Mucosa of descending colon (tissue), 3 donors: Measurements from ENCODE around the gene PPM1A. TPM values are rescaled to one million over a fixed set of nuclear protein-coding genes. Genes with fewer than 3 reads are reported as not detected.

Experiments used
- ATAC-seq: fragments of 200-7000 bp; cut with Tn5 transposase; one replicate; pipeline ENCODE4 v1.9.1; 2020; ENCODE audit warnings: mild to moderate bottlenecking, moderate library complexity
- DNase-seq, 3 donors: peaks; one replicate each; pipeline ENCODE4 v3.0.0-alpha.2; 2020
- H3K36me3 ChIP-seq: fragments of 200-600 bp; one replicate; pipeline ENCODE4 v1.8.0; 2021; ENCODE audit warnings: low read depth, mild to moderate bottlenecking
- H3K4me1 ChIP-seq: fragments of 200-600 bp; one replicate; pipeline ENCODE4 v1.8.0; 2021; ENCODE audit warnings: low read depth, mild to moderate bottlenecking
- H3K4me3 ChIP-seq: fragments of 200-600 bp; one replicate; pipeline ENCODE4 v1.8.0; 2021; ENCODE audit warnings: mild to moderate bottlenecking
- H3K9me3 ChIP-seq: fragments of 200-600 bp; one replicate; pipeline ENCODE4 v1.8.0; 2021; ENCODE audit warnings: mild to moderate bottlenecking
- CTCF ChIP-seq: fragments of 200-600 bp; IDR thresholded peaks from one replicate; pipeline ENCODE4 v1.8.0; 2022; ENCODE audit warnings: antibody characterized with exemption, mild to moderate bottlenecking
- intact Hi-C, 2 donors: fragments of 100-400 bp; cut with DNase I in 1 of 2; cut with micrococcal nuclease in 1 of 2; formaldehyde crosslinking; loops; one replicate each; pipeline versions ENCODE4 v1.11.0 to v1.11.1; 2022; cut with DNase I, micrococcal nuclease
- total RNA-seq, 3 donors: library from RNA; stranded (reverse); fragmentation: NEBNext Ultra II Directional in 2 of 3; extraction: Animal tissue kit (Norgen Biotek cat#: 25700) in 2 of 3; gene quantifications; one replicate each; pipeline versions ENCODE4 v1.2.1 to v1.2.4, GENCODE V29; 2021 to 2023
- donor health status: DM: no; HTN: no; CAD: no; lungs with moderate emphysema.
- donor health status: DM: no; HTN: no; CAD: no.
- donor health status: DM: no; HTN: yes; CAD: no.

PPM1A gene
- total RNA-seq, 3 donors from 2014 or later: 102 to 124 (median 111) TPM

GRCh38 chr14:60220917-60221316, 28.1 kb upstream of the PPM1A start:
- Histone ChIP-seq H3K4me3 (no peak overlapping the region), H3K36me3 (no peaks in the 10 kb centered on the region), H3K4me1 (peaks cover 5% of the 10 kb centered on the region), H3K9me3 (no peaks in the 10 kb centered on the region)
- DNase-seq (no peak), ATAC-seq (no peak)
- intact Hi-C loops: no loop called here
- TF ChIP-seq CTCF: no peak

GRCh38 chr14:60221457-60221856, 27.6 kb upstream of the PPM1A start:
- no peak for ATAC-seq
- TF ChIP-seq CTCF: no peak
- H3K9me3 ChIP-seq: no peaks in the 10 kb centered on the region
- intact Hi-C loops: no loop called here
- H3K4me1 ChIP-seq: no peaks in the 10 kb centered on the region
- DNase-seq: no peak
- H3K36me3 ChIP-seq: no peaks in the 10 kb centered on the region
- no peak overlapping the region for H3K4me3 ChIP-seq

DNA sequence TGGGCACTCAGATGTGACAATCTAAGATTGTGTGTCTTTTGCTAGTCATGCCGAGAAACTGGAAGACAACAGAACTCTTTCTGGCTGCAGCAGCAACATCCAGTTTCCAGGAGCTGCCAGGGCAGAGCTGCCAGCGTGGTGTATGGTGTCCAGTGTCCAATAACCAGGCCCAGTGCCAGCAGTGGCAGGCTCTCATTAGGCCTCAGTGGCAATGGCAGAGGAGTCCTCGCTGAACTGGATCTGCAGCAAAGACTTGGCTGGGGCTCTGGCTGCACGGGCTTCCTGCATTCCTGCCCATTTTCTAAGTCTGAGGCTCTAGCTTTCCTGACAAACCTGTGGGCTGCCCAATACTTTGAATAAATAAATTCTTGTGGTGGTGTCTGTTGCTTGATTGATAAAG, 26.2 kb upstream of the PPM1A start:
- ATAC-seq: no peak
- TF ChIP-seq CTCF: no peak
- peak in 1 of 3 donors; percentile 43 for DNase-seq

GRCh38 chr14:60225265-60225664, 23.8 kb upstream of the PPM1A start:
- no peak for TF ChIP-seq CTCF
- DNase-seq (no peak), ATAC-seq (no peak)
- Histone ChIP-seq H3K4me1 (no peaks in the 10 kb centered on the region), H3K36me3 (no peaks in the 10 kb centered on the region), H3K9me3 (no peaks in the 10 kb centered on the region), H3K4me3 (no peak overlapping the region)
- intact Hi-C loops: no loop called here

More for the DNA sequence above, 26.2 kb upstream of the PPM1A start:
- intact Hi-C loops: no loop called here
- H3K9me3 ChIP-seq: no peaks in the 10 kb centered on the region
- H3K4me1 ChIP-seq: no peaks in the 10 kb centered on the region
- no peaks in the 10 kb centered on the region for H3K36me3 ChIP-seq
- H3K4me3 ChIP-seq: no peak overlapping the region

DNA sequence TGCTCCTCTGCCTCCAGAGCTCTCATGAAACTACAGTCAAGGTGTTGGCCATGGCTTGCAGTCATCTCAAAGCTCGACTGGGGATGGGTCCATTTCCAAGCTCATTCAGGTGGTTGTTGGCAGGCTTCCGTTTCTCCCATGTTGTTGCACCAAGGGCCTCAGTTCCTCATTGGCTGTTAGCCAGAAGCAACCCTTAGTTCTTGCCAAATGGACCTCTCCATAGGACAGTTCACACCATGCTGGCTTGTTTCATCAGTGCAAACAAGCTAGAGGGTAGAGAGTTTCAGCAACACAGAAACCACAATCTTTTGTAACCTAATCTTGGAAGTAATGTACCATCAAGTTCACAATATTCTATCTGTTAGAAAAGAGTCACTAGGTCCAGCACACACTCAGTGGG, 22.7 kb upstream of the PPM1A start:
- no peak for TF ChIP-seq CTCF
- H3K9me3 ChIP-seq: no peaks in the 10 kb centered on the region
- DNase-seq (no peak), ATAC-seq (no peak)
- no peaks in the 10 kb centered on the region for H3K36me3 ChIP-seq
- H3K4me3 ChIP-seq: no peak overlapping the region
- no peaks in the 10 kb centered on the region for H3K4me1 ChIP-seq
- intact Hi-C loops: no loop called here

GRCh38 chr14:60227291-60227690, 21.7 kb upstream of the PPM1A start:
- Histone ChIP-seq H3K9me3 (no peaks in the 10 kb centered on the region), H3K4me3 (no peak overlapping the region), H3K4me1 (no peaks in the 10 kb centered on the region), H3K36me3 (no peaks in the 10 kb centered on the region)
- TF ChIP-seq CTCF: no peak
- no peak for DNase-seq
- ATAC-seq: no peak
- intact Hi-C loops: no loop called here
